Measurements from ENCODE around the gene SRPK3. TPM values are rescaled to one million over a fixed set of nuclear protein-coding genes. Genes with fewer than 3 reads are reported as not detected.

Gene SRPK3
- total RNA-seq, 1 donor: 0.36 TPM

DNA sequence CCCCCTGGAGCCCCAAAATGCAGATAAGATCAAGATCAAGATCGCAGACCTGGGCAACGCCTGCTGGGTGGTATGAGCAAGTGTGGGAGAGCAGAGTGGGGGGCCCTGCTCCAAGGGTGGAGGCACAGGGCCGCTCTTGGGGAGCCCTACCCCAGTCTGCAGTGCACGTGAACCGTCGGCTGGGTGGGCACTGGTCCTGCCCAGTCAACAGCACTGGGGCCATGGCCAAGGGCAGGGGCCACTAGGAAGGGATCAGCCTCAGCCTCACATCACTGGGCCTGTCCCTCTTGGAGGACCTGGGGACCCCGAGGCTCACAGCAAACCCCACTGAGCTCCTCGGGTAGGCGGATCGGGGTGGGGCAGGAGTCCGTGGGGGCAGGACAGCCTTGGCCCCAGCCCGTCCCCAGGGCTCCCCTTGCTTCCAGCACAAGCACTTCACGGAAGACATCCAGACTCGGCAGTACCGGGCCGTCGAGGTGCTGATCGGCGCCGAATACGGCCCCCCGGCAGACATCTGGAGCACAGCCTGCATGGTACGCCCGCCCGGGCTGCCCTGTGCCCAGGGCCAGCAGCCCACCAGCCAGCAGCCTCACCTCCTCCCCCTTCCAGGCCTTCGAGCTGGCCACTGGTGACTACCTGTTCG lies 3.6 kb downstream of the SRPK3 start:
- Histone ChIP-seq H3K79me2 (ENCODE audit: insufficient read depth, low read length) (peaks cover under 1% of the 10 kb centered on the region), H3K9me3 (ENCODE audit: low read depth, low read length) (no peaks in the 10 kb centered on the region), H3K36me3 (ENCODE audit: insufficient read depth, low read length) (peaks cover 4% of the 10 kb centered on the region), H3K4me1 (ENCODE audit: insufficient read depth, low read length) (peaks cover 2% of the 10 kb centered on the region), H2AFZ (ENCODE audit: low read length) (no peak overlapping the region), H4K20me1 (ENCODE audit: insufficient read depth, low read length) (no peaks in the 10 kb centered on the region), H3K4me3 (ENCODE audit: insufficient read depth, low read length) (no peak overlapping the region), H3K4me2 (ENCODE audit: insufficient read depth, low read length) (no peak overlapping the region), H3K27me3 (ENCODE audit: insufficient read depth, low read length) (no peaks in the 10 kb centered on the region), H3K27ac (ENCODE audit: low read depth, low read length) (no peak overlapping the region)
- no peak for DNase-seq (ENCODE audit: insufficient read length, low spot score, missing footprints)
- TF ChIP-seq, protein P1, sequence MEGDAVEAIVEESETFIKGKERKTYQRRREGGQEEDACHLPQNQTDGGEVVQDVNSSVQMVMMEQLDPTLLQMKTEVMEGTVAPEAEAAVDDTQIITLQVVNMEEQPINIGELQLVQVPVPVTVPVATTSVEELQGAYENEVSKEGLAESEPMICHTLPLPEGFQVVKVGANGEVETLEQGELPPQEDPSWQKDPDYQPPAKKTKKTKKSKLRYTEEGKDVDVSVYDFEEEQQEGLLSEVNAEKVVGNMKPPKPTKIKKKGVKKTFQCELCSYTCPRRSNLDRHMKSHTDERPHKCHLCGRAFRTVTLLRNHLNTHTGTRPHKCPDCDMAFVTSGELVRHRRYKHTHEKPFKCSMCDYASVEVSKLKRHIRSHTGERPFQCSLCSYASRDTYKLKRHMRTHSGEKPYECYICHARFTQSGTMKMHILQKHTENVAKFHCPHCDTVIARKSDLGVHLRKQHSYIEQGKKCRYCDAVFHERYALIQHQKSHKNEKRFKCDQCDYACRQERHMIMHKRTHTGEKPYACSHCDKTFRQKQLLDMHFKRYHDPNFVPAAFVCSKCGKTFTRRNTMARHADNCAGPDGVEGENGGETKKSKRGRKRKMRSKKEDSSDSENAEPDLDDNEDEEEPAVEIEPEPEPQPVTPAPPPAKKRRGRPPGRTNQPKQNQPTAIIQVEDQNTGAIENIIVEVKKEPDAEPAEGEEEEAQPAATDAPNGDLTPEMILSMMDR (IDR thresholded peaks at IDR 0.05; ENCODE audit: extremely low read depth, low read depth, low read length): no peak

DNA sequence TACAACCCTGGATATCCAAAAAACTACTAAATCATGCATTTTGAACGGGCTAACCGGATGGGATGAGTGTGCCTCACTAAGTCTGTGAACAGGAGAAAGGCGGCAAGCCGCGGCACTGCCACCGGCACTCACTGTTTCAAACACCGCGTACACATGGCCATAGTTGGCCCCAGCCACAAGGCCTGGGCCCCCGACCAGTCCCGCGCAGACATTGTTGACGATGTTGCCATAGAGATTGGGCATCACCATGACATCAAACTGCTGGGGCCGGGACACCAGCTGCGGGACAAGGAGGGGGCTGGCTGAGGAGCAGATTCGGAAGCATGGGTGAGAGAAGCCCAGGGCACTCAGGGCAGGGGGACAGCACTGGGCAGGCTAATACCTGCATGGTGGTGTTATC lies 5.8 kb downstream of the SRPK3 start:
- Histone ChIP-seq H3K27me3 (ENCODE audit: insufficient read depth, low read length) (no peaks in the 10 kb centered on the region), H2AFZ (ENCODE audit: low read length) (no peak overlapping the region), H3K4me2 (ENCODE audit: insufficient read depth, low read length) (no peak overlapping the region), H3K4me3 (ENCODE audit: insufficient read depth, low read length) (no peak overlapping the region), H3K9me3 (ENCODE audit: low read depth, low read length) (no peaks in the 10 kb centered on the region), H3K36me3 (ENCODE audit: insufficient read depth, low read length) (peaks cover 4% of the 10 kb centered on the region), H3K4me1 (ENCODE audit: insufficient read depth, low read length) (no peaks in the 10 kb centered on the region), H3K79me2 (ENCODE audit: insufficient read depth, low read length) (peaks cover 22% of the 10 kb centered on the region), H4K20me1 (ENCODE audit: insufficient read depth, low read length) (peaks cover 6% of the 10 kb centered on the region), H3K27ac (ENCODE audit: low read depth, low read length) (no peak overlapping the region)
- DNase-seq (ENCODE audit: insufficient read length, low spot score, missing footprints): no peak
- TF ChIP-seq, protein P1 (IDR thresholded peaks at IDR 0.05; ENCODE audit: extremely low read depth, low read depth, low read length): no peak

DNA sequence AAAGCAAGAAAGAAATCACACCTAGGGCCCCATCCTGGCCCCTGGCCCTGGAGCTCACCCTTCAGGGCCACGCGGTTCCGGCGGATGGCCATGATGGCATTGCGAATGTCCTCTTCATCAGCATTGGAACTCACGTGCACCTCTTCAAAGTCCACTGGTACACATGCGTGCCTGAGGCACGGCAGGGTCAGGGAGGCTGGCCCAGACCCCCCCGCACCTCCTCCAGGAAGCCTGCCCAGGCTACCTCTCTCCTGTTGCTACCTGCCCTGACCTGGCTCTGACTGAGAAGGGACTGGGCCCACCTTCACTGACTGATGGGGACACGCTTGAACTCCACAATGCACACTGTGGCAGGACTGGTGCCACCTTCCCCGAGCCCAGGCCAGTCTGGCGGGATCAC lies 8.8 kb downstream of the SRPK3 start:
- H3K4me2 ChIP-seq (ENCODE audit: insufficient read depth, low read length): no peak overlapping the region
- no peaks in the 10 kb centered on the region for H3K9me3 ChIP-seq (ENCODE audit: low read depth, low read length)
- peaks cover 7% of the 10 kb centered on the region for H3K4me1 ChIP-seq (ENCODE audit: insufficient read depth, low read length)

DNA sequence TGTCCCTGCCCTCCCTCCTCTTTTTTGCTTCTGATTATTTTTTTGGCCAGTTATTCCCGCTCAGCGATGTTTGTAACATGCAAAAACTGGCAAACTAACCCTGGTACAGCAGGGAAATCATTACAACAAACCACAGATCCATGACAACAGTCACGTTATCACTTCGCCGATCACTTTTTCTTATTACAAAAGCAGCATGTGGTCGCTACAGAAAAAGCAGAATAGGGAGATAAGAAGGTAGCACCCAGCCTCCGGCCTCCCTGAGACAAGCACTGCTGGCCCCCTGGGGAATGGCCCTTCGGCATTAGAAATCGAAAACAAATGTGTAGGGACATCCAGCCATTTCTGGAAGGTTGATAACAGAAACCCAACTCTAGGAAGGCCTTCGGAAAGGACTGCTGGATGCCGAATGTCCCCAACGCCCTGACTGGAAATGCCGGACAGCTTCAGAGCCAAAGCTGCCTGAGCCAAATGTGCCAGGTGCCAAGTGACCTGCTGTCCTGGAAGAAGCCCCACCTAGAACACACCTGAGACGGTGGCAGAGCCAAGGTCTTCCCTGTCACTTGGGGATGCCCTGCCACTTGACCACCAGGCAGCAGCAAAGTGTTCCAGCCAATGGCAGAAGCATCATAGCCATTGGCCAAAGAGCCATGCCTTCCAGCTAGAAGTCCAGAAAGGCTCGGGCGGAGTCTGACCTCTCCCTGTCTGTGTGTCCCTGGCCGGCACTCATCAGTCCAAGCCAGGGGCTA lies 10.4 kb downstream of the SRPK3 start:
- no peak overlapping the region for H3K4me2 ChIP-seq (ENCODE audit: insufficient read depth, low read length)
- H3K27me3 ChIP-seq (ENCODE audit: insufficient read depth, low read length): no peaks in the 10 kb centered on the region
- no peak for DNase-seq (ENCODE audit: insufficient read length, low spot score, missing footprints)
- no peaks in the 10 kb centered on the region for H3K9me3 ChIP-seq (ENCODE audit: low read depth, low read length)
- TF ChIP-seq, protein P1 (IDR thresholded peaks at IDR 0.05; ENCODE audit: extremely low read depth, low read depth, low read length): no peak
- H3K4me1 ChIP-seq (ENCODE audit: insufficient read depth, low read length): peaks cover 13% of the 10 kb centered on the region
- peaks cover 4% of the 10 kb centered on the region for H3K36me3 ChIP-seq (ENCODE audit: insufficient read depth, low read length)
- no peak overlapping the region for H2AFZ ChIP-seq (ENCODE audit: low read length)
- H3K79me2 ChIP-seq (ENCODE audit: insufficient read depth, low read length): peaks cover 61% of the 10 kb centered on the region
- H3K27ac ChIP-seq (ENCODE audit: low read depth, low read length): no peak overlapping the region
- no peak overlapping the region for H3K4me3 ChIP-seq (ENCODE audit: insufficient read depth, low read length)
- peaks cover 21% of the 10 kb centered on the region for H4K20me1 ChIP-seq (ENCODE audit: insufficient read depth, low read length)

More for the DNA sequence above, 8.8 kb downstream of the SRPK3 start:
- TF ChIP-seq, protein P1 (IDR thresholded peaks at IDR 0.05; ENCODE audit: extremely low read depth, low read depth, low read length): no peak
- peaks cover 12% of the 10 kb centered on the region for H4K20me1 ChIP-seq (ENCODE audit: insufficient read depth, low read length)
- H3K27ac ChIP-seq (ENCODE audit: low read depth, low read length): no peak overlapping the region
- peaks cover 45% of the 10 kb centered on the region for H3K79me2 ChIP-seq (ENCODE audit: insufficient read depth, low read length)
- H3K4me3 ChIP-seq (ENCODE audit: insufficient read depth, low read length): no peak overlapping the region
- no peak for DNase-seq (ENCODE audit: insufficient read length, low spot score, missing footprints)
- peaks cover 4% of the 10 kb centered on the region for H3K36me3 ChIP-seq (ENCODE audit: insufficient read depth, low read length)
- H2AFZ ChIP-seq (ENCODE audit: low read length): no peak overlapping the region
- no peaks in the 10 kb centered on the region for H3K27me3 ChIP-seq (ENCODE audit: insufficient read depth, low read length)

Data from osteoblast (primary cell).